Liver (tissue), 9 donors: ENCODE measurements around the gene SGMS1. TPM values are rescaled to one million over a fixed set of nuclear protein-coding genes. Genes with fewer than 3 reads are reported as not detected.
A peak's percentile ranks its signal among the peaks of the same experiment; 100 is the strongest.

Experiments used
- DNase-seq: peaks from one replicate; pipeline ENCODE4 v3.0.0-alpha.2; 2017; ENCODE audit warnings: low spot score
- H3K27ac ChIP-seq, 2 donors: one replicate each; pipeline ENCODE4 v1.7.0; 2013; ENCODE audit warnings: inconsistent platforms in 2 of 2, low read length in 2 of 2, control low read depth in 1 of 2, low read depth in 1 of 2, mild to moderate bottlenecking in 1 of 2
- H3K27me3 ChIP-seq, 4 donors: one replicate each; pipeline versions ENCODE4 v1.6.1 to v1.7.0; 2013; ENCODE audit warnings: low read length in 3 of 4, inconsistent platforms in 1 of 4, mild to moderate bottlenecking in 1 of 4, moderate library complexity in 1 of 4; ENCODE audit not compliant: control insufficient read depth in 4 of 4, insufficient read depth in 4 of 4
- H3K36me3 ChIP-seq, 4 donors: one replicate each; pipeline versions ENCODE4 v1.6.1 to v1.7.0; 2013; ENCODE audit warnings: low read length in 3 of 4, mild to moderate bottlenecking in 3 of 4, low read depth in 1 of 4, moderate library complexity in 1 of 4; ENCODE audit not compliant: control insufficient read depth in 4 of 4, insufficient read depth in 3 of 4
- H3K4me1 ChIP-seq, 4 donors: one replicate each; pipeline versions ENCODE4 v1.6.1 to v1.7.0; 2013; ENCODE audit warnings: low read length in 3 of 4, mild to moderate bottlenecking in 3 of 4, moderate library complexity in 1 of 4; ENCODE audit not compliant: control insufficient read depth in 4 of 4, insufficient read depth in 4 of 4
- H3K4me3 ChIP-seq, 3 donors: one replicate each; pipeline versions ENCODE4 v1.6.1 to v1.7.0; 2013; ENCODE audit warnings: low read length in 3 of 3, control low read depth in 1 of 3, low read depth in 1 of 3, mild to moderate bottlenecking in 1 of 3
- H3K9ac ChIP-seq, 2 donors: one replicate each; pipeline ENCODE4 v1.7.0; 2013; ENCODE audit warnings: low read length in 2 of 2, mild to moderate bottlenecking in 2 of 2, moderate library complexity in 2 of 2, control low read depth in 1 of 2, low read depth in 1 of 2
- H3K9me3 ChIP-seq, 4 donors: one replicate each; pipeline versions ENCODE4 v1.6.1 to v1.7.0; 2013; ENCODE audit warnings: low read length in 3 of 4; ENCODE audit not compliant: control insufficient read depth in 4 of 4
- CTCF ChIP-seq: fragments of 150-350 bp; IDR thresholded peaks from 2 replicates; pipeline ENCODE4 v1.5.1; 2017; ENCODE audit warnings: improper control_type of control experiment, low read depth, low read length; ENCODE audit not compliant: missing input control
- FOXA1 ChIP-seq: IDR thresholded peaks from 2 replicates; pipeline ENCODE4 v1.6.1; 2016; ENCODE audit warnings: antibody characterized with exemption
- FOXA2 ChIP-seq: IDR thresholded peaks from 2 replicates; pipeline ENCODE4 v1.6.1; 2016; ENCODE audit warnings: antibody characterized with exemption
- GABPA ChIP-seq, 2 donors: IDR thresholded peaks in 1 of 2; conservative IDR thresholded peaks in 1 of 2; 2 replicates each; pipeline ENCODE4 v1.6.1; 2016; ENCODE audit warnings: antibody characterized with exemption in 2 of 2, mild to moderate bottlenecking in 1 of 2, moderate library complexity in 1 of 2
- HNF4A ChIP-seq, 2 donors: conservative IDR thresholded peaks; 2 replicates each; pipeline ENCODE4 v1.6.1; 2016; ENCODE audit warnings: antibody characterized with exemption in 2 of 2, mild to moderate bottlenecking in 2 of 2
- HNF4G ChIP-seq: IDR thresholded peaks from 2 replicates; pipeline ENCODE4 v1.6.1; 2016; ENCODE audit warnings: antibody characterized with exemption
- JUND ChIP-seq, 2 donors: IDR thresholded peaks; 2 replicates each; pipeline ENCODE4 v1.6.1; 2016; ENCODE audit warnings: antibody characterized with exemption in 2 of 2
- MAX ChIP-seq: IDR thresholded peaks from 2 replicates; pipeline ENCODE4 v1.6.1; 2016; ENCODE audit warnings: antibody characterized with exemption
- NR2F2 ChIP-seq: IDR thresholded peaks from 2 replicates; pipeline ENCODE4 v1.6.1; 2016; ENCODE audit warnings: antibody characterized with exemption
- RXRA ChIP-seq, 2 donors: IDR thresholded peaks; 2 replicates each; pipeline ENCODE4 v1.6.1; 2017 to 2018; ENCODE audit warnings: antibody characterized with exemption in 2 of 2, mild to moderate bottlenecking in 1 of 2
- SP1 ChIP-seq: IDR thresholded peaks from 2 replicates; pipeline ENCODE4 v1.6.1; 2018; ENCODE audit warnings: antibody characterized with exemption, mild to moderate bottlenecking
- TAF1 ChIP-seq: conservative IDR thresholded peaks from 2 replicates; pipeline ENCODE4 v1.6.1; 2016; ENCODE audit warnings: antibody characterized with exemption, mild to moderate bottlenecking
- YY1 ChIP-seq: IDR thresholded peaks from 2 replicates; pipeline ENCODE4 v1.6.1; 2016; ENCODE audit warnings: antibody characterized with exemption, mild to moderate bottlenecking
- WGBS: extraction: QIAGEN DNeasy Blood & Tissue Kit; methylation state at CpG from one replicate; pipeline ENCODE4 v1.1.7; 2013; 5-methylcytosine and 5-hydroxymethylcytosine counted together
- polyA plus RNA-seq, 2 donors: library from polyadenylated mRNA; stranded (reverse) in 1 of 2; unstranded in 1 of 2; fragments of 200-250 nt in 1 of 2; fragments of >200 nt in 1 of 2; fragmentation: Nextera tagmentation in 1 of 2; extraction: Ambion mirVana in 1 of 2; gene quantifications; one replicate each; pipeline versions ENCODE4 v1.2.1 to v1.2.3, GENCODE V29; 2013 to 2015
- total RNA-seq, 2 donors: library from RNA; depleted of rRNA; stranded (reverse); fragments of >200 nt; gene quantifications; one replicate each; pipeline ENCODE4 v1.2.3, GENCODE V29; 2014
- TF ChIP-seq, protein P1 (sequence below): IDR thresholded peaks from 2 replicates; pipeline ENCODE4 v1.6.1; 2016; ENCODE audit warnings: antibody characterized with exemption
- TF ChIP-seq, protein P2 (sequence below): IDR thresholded peaks from 2 replicates; pipeline ENCODE4 v1.6.1; 2016; ENCODE audit warnings: antibody characterized with exemption, mild to moderate bottlenecking
- donor health status: healthy.
- donor health status: healthy.
- donor health status: healthy.
- donor health status: healthy.
- donor health status: healthy.

Gene SGMS1
- total and polyA plus RNA-seq, 4 donors, result 6.8 to 98.2 (median 21.1) TPM

DNA sequence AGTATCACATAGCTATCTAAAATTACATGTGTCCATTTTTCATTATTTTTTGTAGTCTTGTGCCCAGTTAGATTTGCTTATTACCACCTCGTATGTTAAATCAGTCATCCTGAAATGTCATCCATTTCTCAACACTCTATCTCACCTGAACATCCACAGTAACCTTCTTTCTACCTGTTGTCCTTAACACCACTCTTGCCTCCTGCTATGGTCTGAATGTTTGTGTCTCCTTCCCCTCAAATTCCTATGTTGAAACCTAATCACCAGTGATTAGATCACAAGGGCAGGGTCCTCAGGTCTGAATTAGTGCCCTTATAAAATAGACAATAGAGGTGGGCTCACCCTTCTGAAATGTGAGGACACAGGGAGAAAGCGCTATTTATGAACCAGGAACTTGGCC lies 292.3 kb downstream of the SGMS1 start:
- Histone ChIP-seq H3K4me1 (no peaks in the 10 kb centered on the region), H3K27me3 (no peaks in the 10 kb centered on the region), H3K27ac (no peak overlapping the region), H3K9ac (no peak overlapping the region), H3K9me3 (no peaks in the 10 kb centered on the region), H3K4me3 (no peak overlapping the region), H3K36me3 (peaks cover 0 to 3% (median under 1%) of the 10 kb centered on the region in 4 donors)
- 97% methylated on average over 2 of the region's 2 CpGs for WGBS
- TF ChIP-seq RXRA (IDR thresholded peaks at IDR 0.05), result no peak
- no peak for TF ChIP-seq SP1
- no peak for TF ChIP-seq MAX
- TF ChIP-seq, protein P1, sequence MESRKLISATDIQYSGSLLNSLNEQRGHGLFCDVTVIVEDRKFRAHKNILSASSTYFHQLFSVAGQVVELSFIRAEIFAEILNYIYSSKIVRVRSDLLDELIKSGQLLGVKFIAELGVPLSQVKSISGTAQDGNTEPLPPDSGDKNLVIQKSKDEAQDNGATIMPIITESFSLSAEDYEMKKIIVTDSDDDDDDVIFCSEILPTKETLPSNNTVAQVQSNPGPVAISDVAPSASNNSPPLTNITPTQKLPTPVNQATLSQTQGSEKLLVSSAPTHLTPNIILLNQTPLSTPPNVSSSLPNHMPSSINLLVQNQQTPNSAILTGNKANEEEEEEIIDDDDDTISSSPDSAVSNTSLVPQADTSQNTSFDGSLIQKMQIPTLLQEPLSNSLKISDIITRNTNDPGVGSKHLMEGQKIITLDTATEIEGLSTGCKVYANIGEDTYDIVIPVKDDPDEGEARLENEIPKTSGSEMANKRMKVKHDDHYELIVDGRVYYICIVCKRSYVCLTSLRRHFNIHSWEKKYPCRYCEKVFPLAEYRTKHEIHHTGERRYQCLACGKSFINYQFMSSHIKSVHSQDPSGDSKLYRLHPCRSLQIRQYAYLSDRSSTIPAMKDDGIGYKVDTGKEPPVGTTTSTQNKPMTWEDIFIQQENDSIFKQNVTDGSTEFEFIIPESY, result no peak
- no peak for TF ChIP-seq YY1
- TF ChIP-seq CTCF, result no peak
- TF ChIP-seq FOXA1, result no peak
- no peak for TF ChIP-seq HNF4A (conservative IDR thresholded peaks at IDR 0.05)
- TF ChIP-seq NR2F2, result no peak
- no peak for DNase-seq

DNA sequence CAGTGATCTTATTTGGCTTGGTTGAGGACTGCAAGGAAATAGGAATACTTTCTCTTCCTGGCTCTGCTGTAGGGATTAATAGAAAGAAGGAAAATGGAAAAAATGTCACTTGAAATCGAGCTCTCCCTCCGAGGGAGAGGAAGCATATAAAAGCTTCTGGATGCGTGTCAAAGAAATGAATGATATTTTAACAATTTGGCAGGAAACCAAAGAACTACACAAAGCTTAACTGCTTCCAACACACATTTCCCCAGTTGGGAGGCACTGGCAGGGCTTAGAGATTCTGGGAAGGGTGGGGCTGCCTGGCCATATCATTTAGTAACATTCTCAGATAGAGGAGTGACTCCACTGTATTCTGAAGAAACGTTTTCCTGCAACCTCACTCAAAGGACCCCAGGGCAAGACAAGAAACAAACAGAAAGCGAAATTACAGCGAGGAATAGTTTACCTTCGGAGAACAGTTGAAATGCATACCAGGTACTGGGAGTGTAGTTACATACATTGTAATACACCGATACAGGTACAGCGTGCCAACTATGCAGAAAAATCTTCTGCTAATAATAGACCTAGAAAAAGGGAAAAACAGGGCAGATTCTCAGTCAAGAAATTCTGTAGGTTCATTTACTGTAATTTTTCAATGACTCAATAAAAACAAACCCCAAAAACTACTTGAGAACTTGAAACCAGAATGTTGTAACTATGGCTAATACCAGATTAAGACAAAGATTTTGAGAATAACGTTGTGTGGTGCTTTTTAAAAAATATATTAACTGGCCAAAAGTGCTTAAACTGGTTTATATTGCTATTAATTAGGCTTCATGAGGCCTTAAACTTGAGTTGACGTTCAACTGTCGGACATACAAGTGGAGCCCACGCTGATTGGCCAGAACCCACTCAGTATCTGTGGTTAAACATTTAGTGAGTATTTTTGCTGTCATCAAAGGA lies 296.7 kb downstream of the SGMS1 start:
- Histone ChIP-seq H3K9me3 (no peaks in the 10 kb centered on the region), H3K9ac (no peak overlapping the region), H3K4me1 (no peaks in the 10 kb centered on the region), H3K36me3 (peaks cover 0 to 3% (median 1%) of the 10 kb centered on the region in 4 donors), H3K27ac (no peak overlapping the region), H3K4me3 (no peak overlapping the region), H3K27me3 (no peaks in the 10 kb centered on the region)
- DNase-seq, result peak; percentile 64
- WGBS, result 71% methylated on average over 13 of the region's 13 CpGs
- TF ChIP-seq TAF1, result no peak
- no peak for TF ChIP-seq NR2F2
- TF ChIP-seq MAX, result no peak
- no peak for TF ChIP-seq SP1
- TF ChIP-seq HNF4A (conservative IDR thresholded peaks at IDR 0.05), result no peak
- TF ChIP-seq FOXA2, result no peak
- TF ChIP-seq FOXA1, result no peak
- TF ChIP-seq, protein P1, result no peak
- TF ChIP-seq HNF4G, result no peak
- TF ChIP-seq YY1, result no peak
- no peak for TF ChIP-seq JUND (IDR thresholded peaks at IDR 0.05)
- no peak for TF ChIP-seq GABPA (IDR thresholded peaks at IDR 0.05 in 1 of 2, conservative IDR thresholded peaks at IDR 0.05 in 1 of 2)
- TF ChIP-seq, protein P2, sequence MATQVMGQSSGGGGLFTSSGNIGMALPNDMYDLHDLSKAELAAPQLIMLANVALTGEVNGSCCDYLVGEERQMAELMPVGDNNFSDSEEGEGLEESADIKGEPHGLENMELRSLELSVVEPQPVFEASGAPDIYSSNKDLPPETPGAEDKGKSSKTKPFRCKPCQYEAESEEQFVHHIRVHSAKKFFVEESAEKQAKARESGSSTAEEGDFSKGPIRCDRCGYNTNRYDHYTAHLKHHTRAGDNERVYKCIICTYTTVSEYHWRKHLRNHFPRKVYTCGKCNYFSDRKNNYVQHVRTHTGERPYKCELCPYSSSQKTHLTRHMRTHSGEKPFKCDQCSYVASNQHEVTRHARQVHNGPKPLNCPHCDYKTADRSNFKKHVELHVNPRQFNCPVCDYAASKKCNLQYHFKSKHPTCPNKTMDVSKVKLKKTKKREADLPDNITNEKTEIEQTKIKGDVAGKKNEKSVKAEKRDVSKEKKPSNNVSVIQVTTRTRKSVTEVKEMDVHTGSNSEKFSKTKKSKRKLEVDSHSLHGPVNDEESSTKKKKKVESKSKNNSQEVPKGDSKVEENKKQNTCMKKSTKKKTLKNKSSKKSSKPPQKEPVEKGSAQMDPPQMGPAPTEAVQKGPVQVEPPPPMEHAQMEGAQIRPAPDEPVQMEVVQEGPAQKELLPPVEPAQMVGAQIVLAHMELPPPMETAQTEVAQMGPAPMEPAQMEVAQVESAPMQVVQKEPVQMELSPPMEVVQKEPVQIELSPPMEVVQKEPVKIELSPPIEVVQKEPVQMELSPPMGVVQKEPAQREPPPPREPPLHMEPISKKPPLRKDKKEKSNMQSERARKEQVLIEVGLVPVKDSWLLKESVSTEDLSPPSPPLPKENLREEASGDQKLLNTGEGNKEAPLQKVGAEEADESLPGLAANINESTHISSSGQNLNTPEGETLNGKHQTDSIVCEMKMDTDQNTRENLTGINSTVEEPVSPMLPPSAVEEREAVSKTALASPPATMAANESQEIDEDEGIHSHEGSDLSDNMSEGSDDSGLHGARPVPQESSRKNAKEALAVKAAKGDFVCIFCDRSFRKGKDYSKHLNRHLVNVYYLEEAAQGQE, result no peak
